Islet of Langerhans (tissue), 1 donor: ENCODE measurements around the gene GCK.
"Not testable (repeated sequence)": the region's sequence is repeated elsewhere in the genome, so short reads cannot be mapped to it uniquely, and the experiment has no call there.

Experiments
- FAIRE-seq: peaks from one replicate; lab custom pipeline; 2011; peaks lifted over from hg19 to GRCh38; lab: Jason Lieb, UNC

GCK gene

GRCh38 chr7:44201813-44202212 lies 12.6 kb upstream of the GCK start:
- FAIRE-seq: no peak

- FAIRE-seq: peak; percentile 94
Measured at GRCh38 chr7:44200699-44201461, 11.6 kb upstream of the GCK start, which contains the start of gene YKT6. TSS of gene YKT6 (plus strand) at chr7:44200978. CDS start at chr7:44201136, 158 bp downstream.

GRCh38 chr7:44200163-44200562 lies 10.9 kb upstream of the GCK start:
- not testable (repeated sequence) for FAIRE-seq

- no peak for FAIRE-seq
Measured at GRCh38 chr7:44197474-44197873, 8.2 kb upstream of the GCK start.

- peak; percentile 73 for FAIRE-seq
Measured at GRCh38 chr7:44196450-44196872, 7.2 kb upstream of the GCK start.

GRCh38 chr7:44195889-44196288 lies 6.7 kb upstream of the GCK start:
- FAIRE-seq: peak; percentile 87

- FAIRE-seq: no peak
Measured at GRCh38 chr7:44194562-44195145, 5.4 kb upstream of the GCK start.

- no peak for FAIRE-seq
Measured at GRCh38 chr7:44194069-44194468, 4.8 kb upstream of the GCK start.

- no peak for FAIRE-seq
Measured at GRCh38 chr7:44193011-44193802, 4.0 kb upstream of the GCK start.

GRCh38 chr7:44191171-44191570 lies 1.9 kb upstream of the GCK start:
- FAIRE-seq: peak; percentile 74

GRCh38 chr7:44189993-44190872 lies 994 bp upstream of the GCK start:
- FAIRE-seq: no peak

GRCh38 chr7:44188480-44189225 lies 586 bp downstream of the GCK start:
- FAIRE-seq: no peak

- no peak for FAIRE-seq
Measured at GRCh38 chr7:44187636-44188416, 1.4 kb downstream of the GCK start.

GRCh38 chr7:44186736-44187135 lies 2.5 kb downstream of the GCK start:
- no peak for FAIRE-seq

GRCh38 chr7:44185729-44186128 lies 3.5 kb downstream of the GCK start:
- FAIRE-seq: no peak

GRCh38 chr7:44184873-44185446 lies 4.3 kb downstream of the GCK start:
- no peak for FAIRE-seq

GRCh38 chr7:44184206-44184872 lies 4.9 kb downstream of the GCK start:
- no peak for FAIRE-seq

- FAIRE-seq: no peak
Measured at GRCh38 chr7:44183386-44183785, 5.9 kb downstream of the GCK start.

GRCh38 chr7:44182827-44183226 lies 6.4 kb downstream of the GCK start:
- no peak for FAIRE-seq

- FAIRE-seq: no peak
Measured at GRCh38 chr7:44180631-44181030, 8.6 kb downstream of the GCK start.
